HG03159 (cell line): ENCODE data around the gene CEACAM8.
"Not testable (repeated sequence)": the region's sequence is repeated elsewhere in the genome, so short reads cannot be mapped to it uniquely, and the experiment has no call there.

Source experiments
- ATAC-seq: cut with Tn5 transposase; IDR thresholded peaks from one replicate; pipeline ENCODE4 v1.9.1; 2021; ENCODE audit warnings: mild to moderate bottlenecking, moderate library complexity; ENCODE audit not compliant: unreplicated experiment

The CEACAM8 gene

DNA sequence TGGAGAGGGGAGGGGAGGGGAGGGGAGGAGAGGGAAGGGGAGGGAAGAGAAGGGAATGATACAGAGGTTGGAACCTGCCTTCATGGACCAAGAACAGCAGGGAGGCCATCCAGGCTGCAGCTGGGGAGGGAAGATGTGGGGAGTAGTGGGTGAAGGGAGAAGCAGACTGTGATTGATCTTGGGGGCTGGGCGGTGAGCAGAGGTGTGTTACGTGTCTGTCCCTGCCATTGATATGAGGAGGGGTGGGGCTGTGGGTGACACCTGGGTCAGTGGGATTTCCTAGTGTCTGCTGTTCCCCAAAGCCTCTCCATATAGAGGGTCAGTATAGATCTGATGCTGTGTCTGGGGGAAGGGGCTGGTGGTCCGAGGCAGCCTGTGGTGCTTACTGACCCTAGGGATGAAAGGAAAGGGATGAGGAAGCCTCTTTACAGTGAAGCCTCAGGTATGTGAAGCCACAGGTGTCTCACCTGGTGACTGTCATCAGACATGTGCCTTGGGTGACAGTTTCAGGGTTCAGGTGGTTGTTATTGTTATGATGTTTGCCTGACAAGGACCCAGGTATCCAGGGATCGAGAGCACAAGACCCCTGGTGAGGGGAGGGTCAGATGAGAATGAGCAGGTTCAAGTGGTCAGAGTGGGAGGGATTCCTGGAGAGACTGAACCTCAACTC lies 47.8 kb downstream of the CEACAM8 start:
- ATAC-seq: no peak

DNA sequence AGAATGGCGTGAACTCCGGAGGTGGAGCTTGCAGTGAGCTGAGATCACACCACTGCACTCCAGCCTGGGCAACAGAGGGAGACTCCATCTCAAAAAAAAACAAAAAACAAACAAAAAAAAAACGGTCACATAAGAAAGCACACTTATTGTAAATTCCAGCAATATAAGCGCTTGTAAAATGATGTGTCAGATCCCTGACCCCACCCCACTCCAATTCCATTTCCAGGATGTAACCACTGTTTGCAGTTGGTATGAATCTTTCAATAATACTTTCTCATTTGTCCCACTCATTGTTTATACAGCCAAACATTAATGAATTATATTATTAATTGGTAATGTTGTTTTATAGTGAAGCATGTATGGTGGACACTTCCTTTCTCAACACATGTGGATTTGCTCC lies 50.6 kb downstream of the CEACAM8 start:
- ATAC-seq: no peak

DNA sequence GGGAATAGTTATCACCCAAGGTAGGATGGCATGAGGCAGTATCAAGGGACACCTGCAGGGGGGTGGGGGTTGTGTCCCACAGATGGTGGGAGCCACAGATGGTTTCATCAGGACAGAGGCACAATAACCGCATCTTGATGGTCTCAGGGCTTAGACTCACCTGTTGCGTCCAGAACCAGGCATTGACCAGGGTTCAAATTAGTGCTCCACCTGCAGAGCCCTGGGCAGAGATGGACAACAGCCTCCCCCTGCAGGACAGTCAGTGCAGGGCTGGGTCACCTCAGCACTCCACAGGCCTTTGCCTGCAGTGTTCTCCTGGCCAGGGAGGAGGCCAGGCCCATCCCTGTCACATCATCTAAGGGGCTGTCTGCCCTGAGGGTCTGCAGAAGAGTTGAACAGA lies 51.9 kb downstream of the CEACAM8 start:
- no peak for ATAC-seq

DNA sequence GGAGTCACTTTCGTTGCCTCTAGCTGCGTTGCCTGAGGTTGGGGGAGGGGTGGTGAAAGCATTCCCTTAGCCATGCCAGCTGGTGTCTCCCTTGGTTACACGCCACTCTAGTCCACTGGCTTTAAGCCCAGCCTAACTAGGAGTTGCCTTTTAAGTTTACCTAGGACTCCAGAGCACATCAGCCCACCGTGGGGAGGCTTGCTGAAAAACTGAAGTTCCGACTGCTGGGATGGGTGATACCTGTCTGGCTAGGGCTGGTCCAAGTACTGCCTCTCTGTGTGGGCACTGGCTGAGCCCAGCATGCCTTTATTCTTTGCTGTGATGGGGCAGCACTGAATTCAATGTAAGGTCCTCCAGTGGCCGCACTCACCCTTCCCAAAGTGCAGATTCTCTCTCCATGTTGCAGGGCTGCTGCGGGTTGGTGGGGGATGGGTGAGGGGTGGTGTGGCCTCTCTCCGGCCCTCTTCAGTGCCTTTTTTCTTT lies 54.6 kb downstream of the CEACAM8 start:
- no peak for ATAC-seq

DNA sequence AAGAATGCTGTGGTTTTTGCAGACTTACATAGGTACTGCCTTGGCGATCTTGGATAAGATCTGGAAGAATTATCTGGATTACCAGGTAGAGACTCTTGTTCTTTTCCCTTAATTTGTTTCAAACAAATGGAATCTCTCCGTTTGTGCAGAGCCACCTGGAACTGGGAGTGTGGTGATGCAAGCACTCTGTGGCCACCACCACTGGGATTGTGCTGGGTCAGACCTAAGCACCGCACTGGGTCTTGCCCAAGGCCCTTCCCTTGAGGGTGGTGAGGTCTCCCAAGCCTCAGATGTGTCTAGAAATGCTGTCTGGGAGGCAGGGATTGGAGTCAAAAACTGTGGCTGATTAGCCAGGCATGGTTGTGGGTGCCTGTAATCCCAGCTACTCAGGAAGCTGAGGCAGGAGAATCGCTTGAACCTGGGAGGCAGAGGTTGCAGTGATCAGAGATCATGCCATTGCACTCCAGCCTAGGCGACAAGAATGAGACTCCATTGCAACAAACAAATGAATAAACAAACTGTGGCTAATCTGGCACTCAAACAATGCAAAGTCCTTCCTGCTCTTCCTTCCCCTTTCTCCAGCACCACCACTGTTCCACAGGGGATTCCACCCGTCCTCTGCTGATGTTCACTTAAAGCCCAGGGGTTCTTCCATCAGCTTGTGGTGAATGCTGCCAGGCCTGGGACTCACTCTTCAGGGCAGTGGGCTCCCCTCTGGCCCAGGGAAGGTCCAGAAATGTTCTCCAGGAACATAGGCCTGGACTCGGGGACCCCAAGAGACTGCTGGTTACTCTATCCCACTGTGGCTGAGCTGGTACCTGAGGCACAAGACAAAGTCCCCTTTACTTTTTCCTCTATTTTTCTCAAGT lies 55.6 kb downstream of the CEACAM8 start:
- ATAC-seq: no peak

DNA sequence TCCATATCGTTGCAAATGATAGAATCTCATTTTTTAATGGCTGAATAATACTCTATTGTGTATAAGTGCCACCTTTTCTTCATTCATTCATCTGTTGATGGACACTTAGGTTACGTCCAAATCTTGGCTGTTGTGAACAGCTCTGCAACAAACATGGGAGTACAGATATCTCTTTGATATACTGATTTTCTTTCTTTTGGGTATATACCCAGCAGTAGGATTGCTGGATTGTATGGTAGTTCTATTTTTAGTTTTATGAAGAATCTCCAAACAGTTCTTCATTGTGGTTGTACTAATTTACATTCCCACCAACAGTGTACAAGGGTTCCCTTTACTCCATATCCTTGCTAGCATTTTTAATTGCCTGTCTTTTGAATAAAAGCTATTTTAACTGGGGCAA lies 59.4 kb downstream of the CEACAM8 start:
- ATAC-seq: not testable (repeated sequence)

DNA sequence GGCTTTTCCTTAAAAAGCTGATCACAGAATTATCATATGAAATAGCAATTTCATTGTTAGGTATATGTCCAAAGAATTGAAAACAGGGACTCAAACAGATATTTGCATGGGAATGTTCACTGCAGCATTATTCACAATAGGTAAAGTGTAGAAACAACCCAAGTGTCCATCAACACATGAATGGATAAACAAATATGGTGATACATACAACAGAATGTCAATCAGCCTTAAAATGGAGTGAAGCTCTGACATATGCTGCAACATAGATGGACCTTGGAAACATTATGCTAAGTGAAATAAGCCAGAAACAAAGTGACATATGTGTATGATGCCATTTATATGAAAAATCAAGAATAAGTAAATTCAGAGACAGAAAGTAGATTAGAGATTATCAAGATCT lies 60.3 kb downstream of the CEACAM8 start:
- no peak for ATAC-seq

DNA sequence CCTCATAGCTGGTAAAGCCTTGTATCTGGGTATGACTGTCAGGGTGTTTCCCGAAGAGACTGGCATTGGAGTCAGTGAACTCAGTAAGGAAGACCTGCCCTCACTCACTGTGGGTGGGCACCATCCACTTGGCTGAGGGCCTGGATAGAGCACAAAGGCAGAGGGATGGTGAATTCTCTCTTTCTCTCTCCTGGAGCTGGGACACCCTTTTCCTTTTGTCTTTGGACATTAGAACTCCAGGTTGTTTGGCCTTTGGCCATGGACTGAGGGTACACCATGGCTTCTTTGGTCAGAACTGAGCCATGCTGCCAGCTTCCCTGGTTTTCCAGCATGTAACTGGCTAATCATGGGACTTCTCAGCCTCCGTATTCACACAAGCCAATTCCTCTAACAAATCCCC lies 61.8 kb downstream of the CEACAM8 start:
- ATAC-seq: no peak

DNA sequence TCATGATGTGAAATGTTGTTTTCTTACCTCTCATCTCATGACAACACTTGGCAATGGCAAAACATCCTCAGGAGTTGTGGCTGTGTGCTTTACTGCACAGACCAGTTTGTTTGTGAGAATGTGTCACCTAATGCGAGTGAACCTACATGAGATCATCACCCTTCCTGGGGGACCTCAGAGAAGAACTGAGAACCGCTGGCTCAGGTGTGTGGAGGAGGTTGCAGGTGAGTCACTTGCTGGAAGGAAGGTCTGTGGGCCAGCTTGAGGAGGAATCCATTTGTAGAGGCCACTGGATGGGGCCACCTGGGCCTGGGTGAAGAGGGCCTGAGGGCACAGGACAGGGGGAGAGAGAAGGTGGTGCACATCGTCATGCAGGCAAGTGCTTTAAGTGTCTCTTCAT lies 63.4 kb downstream of the CEACAM8 start:
- no peak for ATAC-seq
